C4-2B (cell line): Measurements from ENCODE around the gene FRMD5.
"Not testable (repeated sequence)": the region's sequence is repeated elsewhere in the genome, so short reads cannot be mapped to it uniquely, and the experiment has no call there.

Experiments
- H3K27ac ChIP-seq: fragments of 450-650 bp; 2 replicates; pipeline ENCODE4 v1.5.1; 2017
- CTCF ChIP-seq: fragments of 450-650 bp; conservative IDR thresholded peaks from 2 replicates; pipeline ENCODE4 v1.5.1; 2017; ENCODE audit warnings: mild to moderate bottlenecking
- ZFX ChIP-seq: fragments of 450-650 bp; IDR thresholded peaks from 2 replicates; pipeline ENCODE4 v1.6.1; 2017

Gene FRMD5

GRCh38 chr15:44023176-44023575 lies 171.9 kb downstream of the FRMD5 start:
- no peak overlapping the region for H3K27ac ChIP-seq
- no peak for TF ChIP-seq ZFX
- TF ChIP-seq CTCF: peak; percentile 0; the same call in 1 of the 2 replicates

GRCh38 chr15:44018151-44018550 lies 176.9 kb downstream of the FRMD5 start:
- TF ChIP-seq ZFX: no peak

GRCh38 chr15:44015545-44016305 lies 179.3 kb downstream of the FRMD5 start:
- no peak overlapping the region for H3K27ac ChIP-seq
- TF ChIP-seq ZFX: no peak
- TF ChIP-seq CTCF: no peak

More at GRCh38 chr15:44018151-44018550, 176.9 kb downstream of the FRMD5 start:
- no peak overlapping the region for H3K27ac ChIP-seq

GRCh38 chr15:44011238-44011854 lies 183.7 kb downstream of the FRMD5 start:
- TF ChIP-seq ZFX (no peak), CTCF (no peak)

GRCh38 chr15:44010089-44010488 lies 185.0 kb downstream of the FRMD5 start:
- H3K27ac ChIP-seq: no peak overlapping the region
- no peak for TF ChIP-seq ZFX
- TF ChIP-seq CTCF: no peak

More at GRCh38 chr15:44011238-44011854, 183.7 kb downstream of the FRMD5 start:
- no peak overlapping the region for H3K27ac ChIP-seq

GRCh38 chr15:44009038-44009437 lies 186.0 kb downstream of the FRMD5 start:
- no peak overlapping the region for H3K27ac ChIP-seq
- TF ChIP-seq CTCF (no peak), ZFX (no peak)

- H3K27ac ChIP-seq: not testable (repeated sequence)
These were observed 194.8 kb downstream of the FRMD5 start for GRCh38 chr15:44000248-44000647.

- TF ChIP-seq CTCF (no peak), ZFX (no peak)
- H3K27ac ChIP-seq: no peak overlapping the region
These were observed 196.5 kb downstream of the FRMD5 start for GRCh38 chr15:43998607-43999006.
